OCI-LY7 (cell line): ENCODE measurements around the gene RFWD3. TPM values are rescaled to one million over a fixed set of nuclear protein-coding genes. Genes with fewer than 3 reads are reported as not detected.

Source experiments
- BruUV-seq: library from RNA; stranded (reverse); fragments of 400-500 nt; replicated peaks from 2 replicates; lab custom pipeline; 2021; lab: Mats Ljungman, UMichigan
- CTCF ChIA-PET: fragments of 300-600 bp; sonication (Branson Sonifier 250); formaldehyde crosslinking; loops from one replicate; lab custom pipeline; 2022; ENCODE audit warnings: antibody characterized with exemption; ENCODE audit not compliant: unreplicated experiment; lab: Charles Lee
- POLR2A ChIA-PET: fragments of 300-600 bp; sonication (Branson Sonifier 250); formaldehyde crosslinking; loops from one replicate; lab custom pipeline; 2022; ENCODE audit warnings: antibody characterized with exemption; lab: Charles Lee
- DNase-seq: peaks from one replicate; pipeline ENCODE4 v3.0.0-alpha.2; 2015; ENCODE audit warnings: low spot score
- H2AFZ ChIP-seq: fragments of 200-600 bp; sonication (generic), shearing (Covaris generic); 2 replicates; pipeline ENCODE4 v1.6.1; 2014; ENCODE audit warnings: mild to moderate bottlenecking, antibody characterized with exemption, low read length, moderate library complexity
- H3K27ac ChIP-seq: fragments of 200-600 bp; sonication (generic); 2 replicates; pipeline ENCODE4 v1.5.1; 2014; ENCODE audit warnings: mixed run types, low read depth, mild to moderate bottlenecking, moderate library complexity, low read length, inconsistent platforms; ENCODE audit not compliant: poor library complexity, severe bottlenecking
- H3K36me3 ChIP-seq: fragments of 200-600 bp; sonication (generic); 2 replicates; pipeline ENCODE4 v1.6.1; 2014; ENCODE audit warnings: mild to moderate bottlenecking, antibody characterized with exemption, low read length, moderate library complexity, mixed read lengths; ENCODE audit not compliant: insufficient read depth
- H3K4me1 ChIP-seq: fragments of 200-600 bp; sonication (generic); 2 replicates; pipeline ENCODE4 v1.5.1; 2014; ENCODE audit warnings: mild to moderate bottlenecking, low read length; ENCODE audit not compliant: insufficient read depth, poor library complexity, severe bottlenecking
- H3K4me2 ChIP-seq: fragments of 200-600 bp; sonication (generic); 2 replicates; pipeline ENCODE4 v1.6.1; 2014; ENCODE audit warnings: mild to moderate bottlenecking, low read length
- H3K4me3 ChIP-seq: fragments of 200-600 bp; sonication (generic); 2 replicates; pipeline ENCODE4 v1.5.1; 2014; ENCODE audit warnings: mild to moderate bottlenecking, low read depth, low read length; ENCODE audit not compliant: poor library complexity, severe bottlenecking
- H3K79me2 ChIP-seq: fragments of 200-600 bp; sonication (generic); 2 replicates; pipeline ENCODE4 v1.6.1; 2016; ENCODE audit warnings: low read depth, mild to moderate bottlenecking, low read length, moderate library complexity, mixed read lengths; ENCODE audit not compliant: insufficient read depth
- H3K9me2 ChIP-seq: fragments of 200-600 bp; sonication (generic); 2 replicates; pipeline ENCODE4 v1.6.1; 2016; ENCODE audit warnings: mild to moderate bottlenecking, low read length, mixed read lengths; ENCODE audit not compliant: insufficient read depth
- H3K9me3 ChIP-seq: fragments of 200-600 bp; sonication (generic); 2 replicates; pipeline ENCODE4 v1.6.1; 2014; ENCODE audit warnings: mild to moderate bottlenecking, mixed run types, low read length, mixed read lengths
- H4K20me1 ChIP-seq: fragments of 200-600 bp; sonication (generic); 2 replicates; pipeline ENCODE4 v1.6.1; 2014; ENCODE audit warnings: mild to moderate bottlenecking, antibody characterized with exemption, low read length, moderate library complexity, mixed read lengths; ENCODE audit not compliant: insufficient read depth
- EZH2phosphoT487 ChIP-seq: fragments of 200-600 bp; sonication (generic); IDR thresholded peaks from 2 replicates; pipeline ENCODE4 v1.6.1; 2018; ENCODE audit warnings: low read depth, borderline replicate concordance, mild to moderate bottlenecking, mixed run types, antibody characterized with exemption, low read length, moderate library complexity, mixed read lengths
- intact Hi-C: fragments of 100-400 bp; cut with micrococcal nuclease; formaldehyde crosslinking; loops from one replicate; pipeline ENCODE4 v1.10.0; 2022; ENCODE audit not compliant: unreplicated experiment
- total RNA-seq, 2 experiments: library from RNA; depleted of rRNA in 1 of 2; stranded (reverse); fragments of >200 nt in 1 of 2; shearing (Covaris generic) in 1 of 2; gene quantifications; 2 replicates each; pipeline ENCODE4 v1.2.3, GENCODE V29; 2014 to 2022
- TF ChIP-seq, protein P1 (sequence below): fragments of 200-600 bp; sonication (generic); conservative IDR thresholded peaks from 2 replicates; pipeline ENCODE4 v1.5.1; 2014; ENCODE audit warnings: mild to moderate bottlenecking, antibody characterized with exemption, low read length, moderate library complexity, mixed read lengths

Gene RFWD3
- total RNA-seq, 2 experiments from 2014 or later, result 79.7 to 134 TPM

DNA sequence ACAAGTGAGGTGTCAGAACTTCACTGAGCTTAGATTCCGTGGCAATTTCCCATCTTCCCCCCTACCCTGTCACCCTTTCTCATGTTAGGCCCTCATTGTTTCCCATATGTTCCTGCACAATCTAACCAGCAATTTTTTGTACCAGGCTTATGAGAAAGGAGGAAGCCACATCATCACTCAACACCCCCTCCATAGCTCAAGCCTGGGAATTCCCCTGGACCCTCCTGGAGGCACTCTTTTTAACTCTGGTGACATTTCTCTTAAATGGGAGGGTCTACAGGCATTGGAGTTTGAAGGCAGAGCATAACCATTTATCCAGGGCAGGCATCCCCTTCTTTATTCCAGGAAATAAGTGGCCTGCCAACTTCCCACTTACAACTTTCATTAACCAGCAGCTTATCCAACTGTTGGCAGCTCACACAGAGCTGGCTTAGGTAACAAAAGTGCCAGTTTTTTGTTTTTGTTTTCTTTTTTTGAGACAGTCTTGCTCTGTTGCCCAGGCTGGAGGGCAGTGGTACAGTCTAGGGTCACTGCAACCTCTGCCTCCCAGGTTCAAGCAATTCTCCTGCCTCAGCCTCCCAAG lies 49.4 kb downstream of the RFWD3 start:
- Histone ChIP-seq H3K4me3 (no peak overlapping the region), H3K4me1 (no peaks in the 10 kb centered on the region), H2AFZ (no peak overlapping the region), H3K9me2 (no peaks in the 10 kb centered on the region), H3K9me3 (no peaks in the 10 kb centered on the region), H4K20me1 (no peaks in the 10 kb centered on the region), H3K27ac (no peak overlapping the region), H3K4me2 (no peak overlapping the region), H3K36me3 (peaks cover 49% of the 10 kb centered on the region), H3K79me2 (no peaks in the 10 kb centered on the region)
- DNase-seq, result no peak
- TF ChIP-seq, protein P1, sequence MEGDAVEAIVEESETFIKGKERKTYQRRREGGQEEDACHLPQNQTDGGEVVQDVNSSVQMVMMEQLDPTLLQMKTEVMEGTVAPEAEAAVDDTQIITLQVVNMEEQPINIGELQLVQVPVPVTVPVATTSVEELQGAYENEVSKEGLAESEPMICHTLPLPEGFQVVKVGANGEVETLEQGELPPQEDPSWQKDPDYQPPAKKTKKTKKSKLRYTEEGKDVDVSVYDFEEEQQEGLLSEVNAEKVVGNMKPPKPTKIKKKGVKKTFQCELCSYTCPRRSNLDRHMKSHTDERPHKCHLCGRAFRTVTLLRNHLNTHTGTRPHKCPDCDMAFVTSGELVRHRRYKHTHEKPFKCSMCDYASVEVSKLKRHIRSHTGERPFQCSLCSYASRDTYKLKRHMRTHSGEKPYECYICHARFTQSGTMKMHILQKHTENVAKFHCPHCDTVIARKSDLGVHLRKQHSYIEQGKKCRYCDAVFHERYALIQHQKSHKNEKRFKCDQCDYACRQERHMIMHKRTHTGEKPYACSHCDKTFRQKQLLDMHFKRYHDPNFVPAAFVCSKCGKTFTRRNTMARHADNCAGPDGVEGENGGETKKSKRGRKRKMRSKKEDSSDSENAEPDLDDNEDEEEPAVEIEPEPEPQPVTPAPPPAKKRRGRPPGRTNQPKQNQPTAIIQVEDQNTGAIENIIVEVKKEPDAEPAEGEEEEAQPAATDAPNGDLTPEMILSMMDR, result no peak
- TF ChIP-seq EZH2phosphoT487, result no peak
- no TSS peak for BruUV-seq
- intact Hi-C loops, result no loop called here
- CTCF ChIA-PET, result no interaction called here
- POLR2A ChIA-PET, result no interaction called here

GRCh38 chr16:74611721-74612120 lies 55.0 kb downstream of the RFWD3 start:
- TF ChIP-seq EZH2phosphoT487, result no peak
- Histone ChIP-seq H3K36me3 (peaks cover 3% of the 10 kb centered on the region; the same call in 1 of the 2 replicates), H3K9me3 (no peaks in the 10 kb centered on the region), H3K4me1 (peaks cover 7% of the 10 kb centered on the region), H3K27ac (no peak overlapping the region), H3K4me2 (no peak overlapping the region), H4K20me1 (no peaks in the 10 kb centered on the region), H3K9me2 (no peaks in the 10 kb centered on the region), H3K79me2 (no peaks in the 10 kb centered on the region; the same call in 1 of the 2 replicates), H2AFZ (no peak overlapping the region), H3K4me3 (no peak overlapping the region)
- DNase-seq, result no peak
- no TSS peak for BruUV-seq
- CTCF ChIA-PET, result no interaction called here
- POLR2A ChIA-PET, result no interaction called here
- intact Hi-C loops, result no loop called here

DNA sequence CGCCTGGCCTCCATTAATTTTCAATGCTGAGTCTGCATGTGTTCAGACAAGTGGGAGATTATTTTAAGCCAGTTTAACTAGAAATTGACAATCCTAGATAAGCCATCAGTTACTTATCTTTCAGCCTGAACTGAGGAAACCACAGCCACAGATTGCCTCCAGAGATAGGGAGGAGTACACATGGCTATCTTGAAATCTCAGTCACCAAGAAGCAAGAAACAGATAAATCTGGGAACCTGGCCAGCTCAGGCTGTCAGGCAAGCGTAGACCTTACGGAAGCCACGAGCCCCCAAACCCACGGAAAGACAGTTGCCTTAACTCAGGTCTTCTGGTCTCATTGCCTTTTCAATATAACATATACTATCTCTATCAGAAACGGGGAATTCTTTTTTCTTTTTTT lies 57.7 kb downstream of the RFWD3 start:
- TF ChIP-seq, protein P1, result no peak
- no peak for TF ChIP-seq EZH2phosphoT487
- BruUV-seq, result no TSS peak
- H3K4me1 ChIP-seq, result peaks cover 27% of the 10 kb centered on the region
- H3K4me3 ChIP-seq, result no peak overlapping the region
- ChIA-PET POLR2A (interaction anchor here (0.6 kb wide), 1 partner anchor 15 kb away, joined by 4 read pairs; no protein-coding TSS in a partner anchor), CTCF (no interaction called here)
- DNase-seq, result no peak
- H3K4me2 ChIP-seq, result no peak overlapping the region
- H3K36me3 ChIP-seq, result no peaks in the 10 kb centered on the region
- H4K20me1 ChIP-seq, result peaks cover 14% of the 10 kb centered on the region; the same call in 1 of the 2 replicates
- intact Hi-C loops, result no loop called here
- H3K27ac ChIP-seq, result no peak overlapping the region
- H3K9me2 ChIP-seq, result no peaks in the 10 kb centered on the region
- H2AFZ ChIP-seq, result no peak overlapping the region
- no peaks in the 10 kb centered on the region for H3K9me3 ChIP-seq
- peaks cover 27% of the 10 kb centered on the region for H3K79me2 ChIP-seq
